Loucy (cell line): ENCODE measurements around the gene USP38.
A peak's percentile ranks its signal among the peaks of the same experiment; 100 is the strongest.

ENCODE experiments used
- H2AFZ ChIP-seq: fragments of 200-600 bp; sonication (generic); 2 replicates; pipeline ENCODE4 v1.6.0; 2016; ENCODE audit warnings: antibody characterized with exemption, mild to moderate bottlenecking, low read length, moderate library complexity
- H3F3A ChIP-seq: fragments of 200-600 bp; 2 replicates; pipeline ENCODE4 v1.6.0; 2016; ENCODE audit warnings: antibody characterized with exemption, low read depth, mild to moderate bottlenecking
- H3K27me3 ChIP-seq: fragments of 200-600 bp; sonication (generic); 2 replicates; pipeline ENCODE4 v1.6.1; 2014; ENCODE audit warnings: low read length, mild to moderate bottlenecking; ENCODE audit not compliant: insufficient read depth, poor library complexity, severe bottlenecking
- H3K36me3 ChIP-seq: fragments of 200-600 bp; sonication (generic); 2 replicates; pipeline ENCODE4 v1.6.1; 2016; ENCODE audit warnings: low read length; ENCODE audit not compliant: insufficient read depth
- H3K4me1 ChIP-seq: fragments of 200-600 bp; sonication (generic); 2 replicates; pipeline ENCODE4 v1.5.1; 2014; ENCODE audit warnings: low read length, mild to moderate bottlenecking; ENCODE audit not compliant: insufficient read depth, poor library complexity, severe bottlenecking
- H3K4me2 ChIP-seq: fragments of 200-600 bp; sonication (generic); 2 replicates; pipeline ENCODE4 v1.6.0; 2014; ENCODE audit warnings: antibody characterized with exemption, low read length, low read depth, mild to moderate bottlenecking; ENCODE audit not compliant: poor library complexity, severe bottlenecking
- H3K4me3 ChIP-seq: fragments of 200-600 bp; sonication (generic); 2 replicates; pipeline ENCODE4 v1.5.1; 2014; ENCODE audit warnings: low read length, mild to moderate bottlenecking, mixed read lengths; ENCODE audit not compliant: poor library complexity, severe bottlenecking
- H3K79me2 ChIP-seq: fragments of 200-600 bp; sonication (generic); 2 replicates; pipeline ENCODE4 v1.6.1; 2014; ENCODE audit warnings: low read length; ENCODE audit not compliant: insufficient read depth
- H3K9ac ChIP-seq: fragments of 200-600 bp; sonication (generic); 2 replicates; pipeline ENCODE4 v1.6.0; 2014; ENCODE audit warnings: mild to moderate bottlenecking, low read depth, low read length, moderate library complexity; ENCODE audit not compliant: poor library complexity, severe bottlenecking
- H3K9me2 ChIP-seq: fragments of 200-600 bp; sonication (generic); replicated peaks from 2 replicates; pipeline ENCODE4 v1.6.1; 2016; ENCODE audit warnings: low read depth, low read length, mixed read lengths
- H3K9me3 ChIP-seq: fragments of 200-600 bp; sonication (generic); 2 replicates; pipeline ENCODE4 v1.6.1; 2014; ENCODE audit warnings: mild to moderate bottlenecking, antibody characterized with exemption, low read length, low read depth; ENCODE audit not compliant: insufficient read depth
- H4K20me1 ChIP-seq: fragments of 200-600 bp; sonication (generic); 2 replicates; pipeline ENCODE4 v1.6.0; 2014; ENCODE audit warnings: antibody characterized with exemption, low read length, mild to moderate bottlenecking; ENCODE audit not compliant: insufficient read depth, poor library complexity, severe bottlenecking
- EZH2phosphoT487 ChIP-seq: fragments of 200-600 bp; IDR thresholded peaks from 2 replicates; pipeline ENCODE4 v1.6.1; 2018; ENCODE audit warnings: antibody characterized with exemption, mild to moderate bottlenecking, moderate library complexity, borderline replicate concordance
- TF ChIP-seq, protein P1 (sequence below): fragments of 200-600 bp; sonication (generic); conservative IDR thresholded peaks from 2 replicates; pipeline ENCODE4 v1.5.1; 2014; ENCODE audit warnings: mild to moderate bottlenecking, antibody characterized with exemption, low read length

Gene USP38, protein sequence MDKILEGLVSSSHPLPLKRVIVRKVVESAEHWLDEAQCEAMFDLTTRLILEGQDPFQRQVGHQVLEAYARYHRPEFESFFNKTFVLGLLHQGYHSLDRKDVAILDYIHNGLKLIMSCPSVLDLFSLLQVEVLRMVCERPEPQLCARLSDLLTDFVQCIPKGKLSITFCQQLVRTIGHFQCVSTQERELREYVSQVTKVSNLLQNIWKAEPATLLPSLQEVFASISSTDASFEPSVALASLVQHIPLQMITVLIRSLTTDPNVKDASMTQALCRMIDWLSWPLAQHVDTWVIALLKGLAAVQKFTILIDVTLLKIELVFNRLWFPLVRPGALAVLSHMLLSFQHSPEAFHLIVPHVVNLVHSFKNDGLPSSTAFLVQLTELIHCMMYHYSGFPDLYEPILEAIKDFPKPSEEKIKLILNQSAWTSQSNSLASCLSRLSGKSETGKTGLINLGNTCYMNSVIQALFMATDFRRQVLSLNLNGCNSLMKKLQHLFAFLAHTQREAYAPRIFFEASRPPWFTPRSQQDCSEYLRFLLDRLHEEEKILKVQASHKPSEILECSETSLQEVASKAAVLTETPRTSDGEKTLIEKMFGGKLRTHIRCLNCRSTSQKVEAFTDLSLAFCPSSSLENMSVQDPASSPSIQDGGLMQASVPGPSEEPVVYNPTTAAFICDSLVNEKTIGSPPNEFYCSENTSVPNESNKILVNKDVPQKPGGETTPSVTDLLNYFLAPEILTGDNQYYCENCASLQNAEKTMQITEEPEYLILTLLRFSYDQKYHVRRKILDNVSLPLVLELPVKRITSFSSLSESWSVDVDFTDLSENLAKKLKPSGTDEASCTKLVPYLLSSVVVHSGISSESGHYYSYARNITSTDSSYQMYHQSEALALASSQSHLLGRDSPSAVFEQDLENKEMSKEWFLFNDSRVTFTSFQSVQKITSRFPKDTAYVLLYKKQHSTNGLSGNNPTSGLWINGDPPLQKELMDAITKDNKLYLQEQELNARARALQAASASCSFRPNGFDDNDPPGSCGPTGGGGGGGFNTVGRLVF

DNA sequence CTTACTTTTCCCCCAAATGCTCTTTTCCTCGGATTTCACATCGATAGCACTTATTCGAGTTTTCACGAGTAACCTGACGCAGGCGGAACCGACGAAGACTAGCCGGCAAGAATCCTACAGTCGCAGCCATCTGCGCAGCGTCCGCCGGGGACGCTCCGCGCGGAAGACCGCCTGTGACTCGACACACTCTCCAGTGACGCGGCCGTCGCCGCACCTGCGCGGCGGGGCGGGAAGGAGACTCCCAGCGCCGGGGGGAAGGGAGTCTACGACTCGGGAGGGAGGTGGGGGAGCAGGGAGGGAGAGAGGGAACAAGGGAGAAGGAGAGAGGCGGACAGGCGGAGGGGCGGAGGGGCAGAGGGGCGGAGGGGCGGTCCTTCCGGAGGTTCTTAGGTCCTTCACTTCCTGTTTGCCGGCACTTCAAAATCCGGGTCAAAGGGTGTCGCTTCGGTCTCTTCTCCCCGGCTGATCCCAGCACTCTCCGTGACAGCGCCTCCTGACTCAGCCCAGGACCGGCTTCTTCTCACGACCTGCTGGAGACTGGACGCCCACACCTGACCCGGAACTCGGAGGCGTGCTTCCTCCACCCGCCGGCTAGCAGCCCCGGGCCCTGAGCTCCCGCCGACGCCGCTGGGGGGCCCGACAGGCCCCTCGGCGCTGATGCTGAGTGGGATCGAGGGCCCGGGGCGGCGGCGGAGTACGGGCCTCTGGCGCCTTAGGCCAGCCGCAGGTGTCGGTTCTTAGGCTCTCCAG, at the start of gene USP38:
Gene USP38, plus strand, starts transcription at position 415 of the 750 bp plus-strand sequence. CDS start 534 bp downstream, outside the sequence.
- H3K9ac ChIP-seq = peak within 1 kb of the TSS; percentile 84
- H3K4me3 ChIP-seq = peak within 1 kb of the TSS; percentile 83
- no peaks in the 10 kb centered on the region for H3K36me3 ChIP-seq
- H3K79me2 ChIP-seq = peaks cover 66% of the 10 kb centered on the region
- TF ChIP-seq, protein P1, sequence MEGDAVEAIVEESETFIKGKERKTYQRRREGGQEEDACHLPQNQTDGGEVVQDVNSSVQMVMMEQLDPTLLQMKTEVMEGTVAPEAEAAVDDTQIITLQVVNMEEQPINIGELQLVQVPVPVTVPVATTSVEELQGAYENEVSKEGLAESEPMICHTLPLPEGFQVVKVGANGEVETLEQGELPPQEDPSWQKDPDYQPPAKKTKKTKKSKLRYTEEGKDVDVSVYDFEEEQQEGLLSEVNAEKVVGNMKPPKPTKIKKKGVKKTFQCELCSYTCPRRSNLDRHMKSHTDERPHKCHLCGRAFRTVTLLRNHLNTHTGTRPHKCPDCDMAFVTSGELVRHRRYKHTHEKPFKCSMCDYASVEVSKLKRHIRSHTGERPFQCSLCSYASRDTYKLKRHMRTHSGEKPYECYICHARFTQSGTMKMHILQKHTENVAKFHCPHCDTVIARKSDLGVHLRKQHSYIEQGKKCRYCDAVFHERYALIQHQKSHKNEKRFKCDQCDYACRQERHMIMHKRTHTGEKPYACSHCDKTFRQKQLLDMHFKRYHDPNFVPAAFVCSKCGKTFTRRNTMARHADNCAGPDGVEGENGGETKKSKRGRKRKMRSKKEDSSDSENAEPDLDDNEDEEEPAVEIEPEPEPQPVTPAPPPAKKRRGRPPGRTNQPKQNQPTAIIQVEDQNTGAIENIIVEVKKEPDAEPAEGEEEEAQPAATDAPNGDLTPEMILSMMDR = no peak
- H2AFZ ChIP-seq = peak within 1 kb of the TSS; percentile 91
- no peaks in the 10 kb centered on the region for H3K9me2 ChIP-seq
- peak within 1 kb of the TSS; percentile 74 for H3K4me2 ChIP-seq
- no peaks in the 10 kb centered on the region for H3F3A ChIP-seq
- no peaks in the 10 kb centered on the region for H3K9me3 ChIP-seq
- no peaks in the 10 kb centered on the region for H3K27me3 ChIP-seq
- H3K4me1 ChIP-seq = peaks cover 49% of the 10 kb centered on the region
- peaks cover 47% of the 10 kb centered on the region for H4K20me1 ChIP-seq

DNA sequence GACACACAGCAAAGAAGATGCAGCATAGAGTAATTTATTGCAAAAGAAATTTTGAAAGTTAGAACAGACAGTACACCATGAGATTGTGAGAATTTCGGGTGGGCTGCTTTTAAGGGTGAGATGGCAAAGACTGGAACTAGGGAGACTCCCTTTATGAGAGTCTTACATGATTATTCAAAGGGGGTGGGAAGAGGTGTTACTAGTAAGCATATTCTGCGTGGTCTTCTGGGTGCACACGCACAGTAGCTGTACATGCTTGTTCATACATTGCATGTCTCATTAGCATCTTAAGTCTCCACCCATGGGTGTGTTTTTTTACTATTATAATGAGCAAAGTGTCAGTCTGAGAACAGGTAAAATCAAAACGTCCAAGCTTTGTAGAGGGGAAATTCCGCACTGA, 49.4 kb upstream of the USP38 start:
- H3K4me1 ChIP-seq = no peaks in the 10 kb centered on the region
- TF ChIP-seq EZH2phosphoT487 = no peak
- TF ChIP-seq, protein P1 = no peak
- no peak overlapping the region for H3K4me2 ChIP-seq
- no peak overlapping the region for H2AFZ ChIP-seq
- H3K4me3 ChIP-seq = no peak overlapping the region
- no peaks in the 10 kb centered on the region for H3K27me3 ChIP-seq
- no peaks in the 10 kb centered on the region for H4K20me1 ChIP-seq
- no peaks in the 10 kb centered on the region for H3K9me3 ChIP-seq
- H3K9me2 ChIP-seq = no peaks in the 10 kb centered on the region
- H3K79me2 ChIP-seq = no peaks in the 10 kb centered on the region
- H3F3A ChIP-seq = no peaks in the 10 kb centered on the region
- no peaks in the 10 kb centered on the region for H3K36me3 ChIP-seq
- no peak overlapping the region for H3K9ac ChIP-seq

DNA sequence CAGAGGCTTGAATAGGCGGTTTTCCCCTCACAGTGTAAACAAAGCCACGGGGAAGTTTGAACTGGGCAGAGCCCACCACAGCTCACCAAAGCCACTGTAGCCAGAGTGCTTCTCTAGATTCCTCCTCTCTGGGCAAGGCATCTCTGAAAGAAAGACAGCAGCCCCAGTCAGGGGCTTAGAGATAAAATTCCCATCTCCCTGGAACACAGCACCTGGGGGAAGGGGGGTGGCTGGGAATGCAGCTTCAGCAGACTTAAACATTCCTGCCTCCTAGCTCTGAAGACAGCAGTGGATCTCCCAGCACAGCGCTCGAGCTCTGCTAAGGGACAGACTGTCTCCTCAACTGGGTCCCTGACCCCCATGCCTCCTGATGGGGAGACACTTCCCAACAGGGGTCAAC, 44.0 kb upstream of the USP38 start:
- Histone ChIP-seq H3K4me3 (no peak overlapping the region), H3K4me2 (no peak overlapping the region), H3K9me3 (no peaks in the 10 kb centered on the region), H3F3A (no peaks in the 10 kb centered on the region), H3K9me2 (no peaks in the 10 kb centered on the region), H3K27me3 (no peaks in the 10 kb centered on the region), H4K20me1 (no peaks in the 10 kb centered on the region), H3K9ac (no peak overlapping the region), H2AFZ (no peak overlapping the region), H3K4me1 (no peaks in the 10 kb centered on the region), H3K36me3 (no peaks in the 10 kb centered on the region), H3K79me2 (no peaks in the 10 kb centered on the region)
- no peak for TF ChIP-seq EZH2phosphoT487
- TF ChIP-seq, protein P1 = no peak
